Measurements from ENCODE around the gene THADA. TPM values are rescaled to one million over a fixed set of nuclear protein-coding genes. Genes with fewer than 3 reads are reported as not detected.
A peak's percentile ranks its signal among the peaks of the same experiment; 100 is the strongest.

The THADA gene
- total RNA-seq, 4 donors from 2014 or later, result 26.2 to 58.3 (median 29.7) TPM

DNA sequence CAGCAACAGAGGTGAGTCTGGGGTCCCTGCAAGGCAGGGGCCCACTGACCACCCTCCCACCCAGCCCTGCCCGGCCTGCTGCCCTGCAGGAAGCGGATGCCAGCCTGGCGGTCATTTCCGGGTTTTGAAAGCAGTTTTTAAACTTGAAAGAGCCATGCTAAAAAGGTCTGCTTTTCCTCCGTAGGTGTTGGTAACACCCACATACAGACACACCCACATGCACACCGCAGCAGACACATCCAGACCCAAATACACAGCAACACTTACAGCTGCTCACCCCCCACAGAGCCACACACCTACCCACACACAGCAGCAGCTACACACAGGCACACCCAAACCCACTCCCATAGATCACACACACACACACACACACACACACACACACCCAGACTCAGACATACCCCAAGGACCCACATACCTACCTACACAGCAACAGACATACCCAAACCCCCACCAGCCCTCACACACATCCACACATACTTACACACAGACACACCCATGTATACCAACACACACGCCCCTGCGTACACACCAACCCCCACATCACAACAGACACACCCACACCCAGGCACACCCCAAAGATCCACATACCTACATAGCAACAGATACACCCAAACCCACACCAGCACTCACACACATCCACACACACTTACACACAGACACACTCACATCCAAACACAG is 377.0 kb downstream of the THADA start:
- Histone ChIP-seq H3K9me3 (no peaks in the 10 kb centered on the region), H3K4me3 (peak overlapping the region; percentile 90), H3K36me3 (peaks cover 10% of the 10 kb centered on the region), H3K27me3 (no peaks in the 10 kb centered on the region), H3K27ac (peak overlapping the region; percentile 97), H3K4me1 (peaks cover 58% of the 10 kb centered on the region)
- TF ChIP-seq POLR2AphosphoS5 (IDR thresholded peaks at IDR 0.05), result no peak
- TF ChIP-seq POLR2A (IDR thresholded peaks at IDR 0.05), result no peak
- TF ChIP-seq, protein P1, sequence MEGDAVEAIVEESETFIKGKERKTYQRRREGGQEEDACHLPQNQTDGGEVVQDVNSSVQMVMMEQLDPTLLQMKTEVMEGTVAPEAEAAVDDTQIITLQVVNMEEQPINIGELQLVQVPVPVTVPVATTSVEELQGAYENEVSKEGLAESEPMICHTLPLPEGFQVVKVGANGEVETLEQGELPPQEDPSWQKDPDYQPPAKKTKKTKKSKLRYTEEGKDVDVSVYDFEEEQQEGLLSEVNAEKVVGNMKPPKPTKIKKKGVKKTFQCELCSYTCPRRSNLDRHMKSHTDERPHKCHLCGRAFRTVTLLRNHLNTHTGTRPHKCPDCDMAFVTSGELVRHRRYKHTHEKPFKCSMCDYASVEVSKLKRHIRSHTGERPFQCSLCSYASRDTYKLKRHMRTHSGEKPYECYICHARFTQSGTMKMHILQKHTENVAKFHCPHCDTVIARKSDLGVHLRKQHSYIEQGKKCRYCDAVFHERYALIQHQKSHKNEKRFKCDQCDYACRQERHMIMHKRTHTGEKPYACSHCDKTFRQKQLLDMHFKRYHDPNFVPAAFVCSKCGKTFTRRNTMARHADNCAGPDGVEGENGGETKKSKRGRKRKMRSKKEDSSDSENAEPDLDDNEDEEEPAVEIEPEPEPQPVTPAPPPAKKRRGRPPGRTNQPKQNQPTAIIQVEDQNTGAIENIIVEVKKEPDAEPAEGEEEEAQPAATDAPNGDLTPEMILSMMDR (IDR thresholded peaks at IDR 0.05), result no peak
- no peak for TF ChIP-seq EP300 (IDR thresholded peaks at IDR 0.05)
- peak; percentile 82 to 84 for DNase-seq (ENCODE audit: low spot score in 2 of 2)
- 13% methylated on average over 3 of the region's 8 CpGs for WGBS

DNA sequence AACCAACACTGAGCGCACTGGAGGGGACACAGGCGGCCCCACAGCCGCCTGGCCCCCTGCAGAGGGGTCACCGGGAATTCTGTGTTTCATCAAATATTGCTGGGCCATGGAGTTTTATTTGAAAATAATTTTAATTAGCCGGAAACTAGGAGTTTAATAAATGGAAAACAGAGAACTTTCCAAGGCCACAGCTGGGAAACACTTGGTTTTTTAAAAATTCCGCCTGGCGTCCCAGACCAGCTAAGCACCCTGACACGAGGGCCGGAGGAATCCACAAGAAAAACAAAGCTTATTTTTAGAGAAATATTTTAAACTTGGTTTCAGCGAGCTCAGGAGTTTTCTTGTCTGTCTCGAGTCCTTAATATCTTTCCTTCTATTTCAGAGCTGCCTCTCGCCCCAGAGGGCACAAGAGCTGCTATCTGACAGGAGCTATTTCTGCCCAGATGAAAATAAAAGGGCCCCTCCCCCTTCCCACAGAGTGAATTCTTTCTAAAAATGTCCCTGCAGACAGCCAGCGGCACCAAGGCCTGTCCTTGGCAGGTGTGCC is 377.6 kb downstream of the THADA start:
- peak overlapping the region; percentile 90 for H3K4me3 ChIP-seq
- TF ChIP-seq POLR2A (IDR thresholded peaks at IDR 0.05), result no peak
- TF ChIP-seq POLR2AphosphoS5 (IDR thresholded peaks at IDR 0.05), result no peak
- TF ChIP-seq EP300 (IDR thresholded peaks at IDR 0.05), result no peak
- TF ChIP-seq, protein P1 (IDR thresholded peaks at IDR 0.05), result no peak
- WGBS, result 23% methylated on average over 11 of the region's 13 CpGs

DNA sequence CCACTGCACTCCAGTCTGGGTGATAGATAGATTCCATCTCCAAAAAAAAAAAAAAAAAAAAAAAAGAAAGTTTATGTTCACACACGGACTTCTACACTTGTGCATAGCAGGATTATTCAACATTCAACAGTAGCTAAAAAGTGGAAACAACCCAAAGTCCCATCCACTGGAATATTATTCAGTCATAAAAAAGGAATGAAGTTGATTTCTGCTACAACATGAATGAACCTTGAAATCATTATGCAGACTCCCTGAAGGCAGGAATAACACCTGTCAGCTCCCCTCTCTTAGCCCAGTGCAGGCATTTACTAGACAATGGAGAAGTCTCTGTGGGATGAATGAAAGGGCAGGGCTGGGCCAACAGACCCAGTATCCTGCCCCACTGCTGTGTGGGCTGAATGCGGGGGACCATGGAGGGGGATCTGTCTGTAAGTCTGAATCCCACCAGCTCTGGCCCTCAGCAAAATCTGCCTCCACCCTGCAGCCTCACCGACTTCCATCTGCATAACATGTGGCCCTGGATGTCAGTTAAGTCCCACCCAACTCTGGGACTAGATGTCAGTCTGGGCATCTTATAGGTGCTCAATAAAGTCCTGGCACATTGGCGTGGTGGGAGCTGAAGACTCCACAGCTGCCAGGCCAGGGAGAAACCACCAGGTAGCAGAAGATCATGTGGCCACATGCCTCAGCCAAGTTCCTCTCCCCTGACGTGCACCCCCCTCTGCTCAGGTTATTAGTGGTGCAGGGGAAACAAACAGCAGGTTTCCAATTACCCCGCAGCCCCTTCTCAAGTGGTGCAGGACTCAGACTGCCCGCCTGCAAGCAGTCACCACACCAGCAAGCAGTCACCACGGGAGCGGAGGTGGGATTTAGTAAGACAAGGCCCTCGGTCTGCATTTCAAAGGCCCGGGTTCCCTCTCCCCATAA is 378.3 kb downstream of the THADA start:
- Histone ChIP-seq H3K4me1 (peaks cover 56% of the 10 kb centered on the region), H3K27me3 (no peaks in the 10 kb centered on the region), H3K9me3 (no peaks in the 10 kb centered on the region), H3K36me3 (peaks cover under 1% of the 10 kb centered on the region), H3K27ac (peak overlapping the region; percentile 97), H3K4me3 (no peak overlapping the region)
- TF ChIP-seq POLR2A (IDR thresholded peaks at IDR 0.05) (no peak), EP300 (IDR thresholded peaks at IDR 0.05) (no peak), POLR2AphosphoS5 (IDR thresholded peaks at IDR 0.05) (no peak)
- TF ChIP-seq, protein P1 (IDR thresholded peaks at IDR 0.05), result no peak
- 58% methylated on average over 8 of the region's 11 CpGs for WGBS
- no peak for DNase-seq (ENCODE audit: low spot score in 2 of 2)

More for the DNA sequence above, 377.6 kb downstream of the THADA start:
- peaks cover 6% of the 10 kb centered on the region for H3K36me3 ChIP-seq
- no peak for DNase-seq (ENCODE audit: low spot score in 2 of 2)
- H3K27ac ChIP-seq, result peak overlapping the region; percentile 97
- H3K9me3 ChIP-seq, result no peaks in the 10 kb centered on the region
- peaks cover 58% of the 10 kb centered on the region for H3K4me1 ChIP-seq
- H3K27me3 ChIP-seq, result no peaks in the 10 kb centered on the region

DNA sequence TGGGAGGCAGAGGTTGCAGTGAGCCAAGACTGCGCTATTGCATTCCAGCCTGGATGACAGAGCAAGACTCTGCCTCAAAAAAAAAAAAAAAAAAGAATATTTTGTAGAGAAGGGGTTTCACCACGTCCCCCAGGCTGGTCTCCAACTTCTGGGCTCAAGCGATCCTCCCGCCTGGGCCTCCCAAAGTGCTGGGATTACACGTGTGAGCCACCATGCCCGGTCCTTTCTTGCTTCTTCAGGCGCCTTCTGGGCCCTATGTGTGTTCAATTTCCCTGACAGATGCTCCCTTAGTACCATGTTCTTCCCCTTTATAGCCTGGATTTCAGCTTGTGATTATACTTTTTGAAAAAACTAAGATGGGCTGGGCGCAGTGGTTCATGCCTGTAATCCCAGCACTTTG is 379.2 kb downstream of the THADA start:
- Histone ChIP-seq H3K27ac (no peak overlapping the region), H3K9me3 (no peaks in the 10 kb centered on the region), H3K27me3 (no peaks in the 10 kb centered on the region), H3K36me3 (no peaks in the 10 kb centered on the region), H3K4me1 (peaks cover 50% of the 10 kb centered on the region), H3K4me3 (no peak overlapping the region)
- WGBS, result 92% methylated on average over 8 of the region's 8 CpGs
- no peak for DNase-seq (ENCODE audit: low spot score in 2 of 2)
- TF ChIP-seq POLR2AphosphoS5 (IDR thresholded peaks at IDR 0.05), result no peak
- TF ChIP-seq, protein P1 (IDR thresholded peaks at IDR 0.05), result no peak
- TF ChIP-seq EP300 (IDR thresholded peaks at IDR 0.05), result no peak
- TF ChIP-seq POLR2A (IDR thresholded peaks at IDR 0.05), result no peak

Data from suprapubic skin (tissue), 4 donors.